Stimulated activated naive CD8-positive, alpha-beta T cell treated with anti-CD3 and anti-CD28 coated beads, Interleukin-15, Interleukin-2, amounts not matched to agents 100 U/mL and 50 U/mL, for 24 hours (primary cell): ENCODE measurements around the gene CCR7.

Experiments used
- ATAC-seq: fragments of 150-1000 bp; cut with Tn5 transposase; one replicate; pipeline ENCODE4 v1.10.0; 2021
- DNase-seq: peaks from one replicate; pipeline ENCODE4 v3.0.0; 2021

The CCR7 gene

GRCh38 chr17:40561871-40562611, 3.2 kb downstream of the CCR7 start:
- DNase-seq (peak; percentile 74), ATAC-seq (peak; percentile 58)

DNA sequence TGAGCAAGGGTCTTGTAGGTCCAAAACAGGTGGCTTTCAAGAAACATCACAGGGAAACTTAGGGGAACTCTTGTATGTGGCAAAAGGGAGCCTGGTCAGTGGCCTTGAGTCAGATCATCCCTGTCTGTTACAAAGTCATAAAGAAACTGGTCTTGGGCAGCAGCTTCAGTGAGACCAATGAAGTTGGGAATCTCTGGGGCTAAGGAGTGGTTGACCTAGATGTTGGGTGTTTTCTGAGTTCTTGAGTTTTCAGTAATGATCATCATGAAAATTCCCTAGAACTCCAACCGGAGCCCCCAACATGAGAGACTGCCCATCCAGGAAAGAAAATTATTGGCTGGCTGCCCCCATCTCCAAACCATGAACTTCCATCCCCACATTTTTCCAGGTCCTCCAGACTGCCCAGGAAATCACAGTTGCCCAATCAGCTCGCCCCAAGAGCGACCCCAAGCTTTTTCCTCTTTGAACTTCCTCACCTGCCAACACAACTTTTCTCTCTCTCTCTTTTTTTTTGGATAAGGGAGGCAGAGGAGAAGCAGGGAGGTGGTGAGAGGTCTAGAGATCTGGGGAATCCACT, 3.9 kb downstream of the CCR7 start:
- ATAC-seq (peak; percentile 1), DNase-seq (no peak)

GRCh38 chr17:40560592-40561293, 4.5 kb downstream of the CCR7 start:
- DNase-seq: peak; percentile 81
- ATAC-seq: peak; percentile 67

- DNase-seq: peak; percentile 90
- no peak for ATAC-seq
Observed at GRCh38 chr17:40559954-40560591, 5.2 kb downstream of the CCR7 start.

GRCh38 chr17:40559564-40559916, 5.7 kb downstream of the CCR7 start:
- ATAC-seq (no peak), DNase-seq (no peak)

- ATAC-seq (no peak), DNase-seq (no peak)
Observed at GRCh38 chr17:40558890-40559563, 6.2 kb downstream of the CCR7 start.

- no peak for ATAC-seq
- no peak for DNase-seq
Observed at GRCh38 chr17:40558300-40558889, 6.9 kb downstream of the CCR7 start.

- ATAC-seq (no peak), DNase-seq (no peak)
Observed at GRCh38 chr17:40557531-40558299, 7.6 kb downstream of the CCR7 start.

- DNase-seq (no peak), ATAC-seq (no peak)
Observed at GRCh38 chr17:40556884-40557414, 8.3 kb downstream of the CCR7 start.

DNA sequence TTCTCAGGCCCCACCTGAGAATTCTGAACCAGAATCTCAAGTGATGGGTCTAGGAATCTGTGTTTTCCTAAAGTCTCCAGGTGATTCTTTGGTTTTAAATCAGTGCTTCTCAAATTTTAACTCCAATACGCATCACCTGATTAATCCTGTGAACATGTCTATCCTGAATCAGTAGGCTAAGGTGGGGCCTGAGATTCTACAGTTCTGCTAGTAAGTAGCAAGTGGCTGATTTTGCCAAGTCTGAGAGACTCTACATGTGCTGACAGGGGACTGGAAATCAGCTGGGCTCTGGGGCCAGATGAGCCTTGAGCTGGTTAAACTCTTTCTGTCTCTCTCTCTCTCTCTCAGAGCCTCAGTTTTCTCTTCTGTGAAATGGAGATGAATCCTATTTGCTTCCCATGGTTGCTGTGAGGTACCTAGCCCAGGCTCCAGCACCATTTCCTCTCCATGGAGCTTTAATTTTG, 9.0 kb downstream of the CCR7 start:
- DNase-seq (no peak), ATAC-seq (no peak)

DNA sequence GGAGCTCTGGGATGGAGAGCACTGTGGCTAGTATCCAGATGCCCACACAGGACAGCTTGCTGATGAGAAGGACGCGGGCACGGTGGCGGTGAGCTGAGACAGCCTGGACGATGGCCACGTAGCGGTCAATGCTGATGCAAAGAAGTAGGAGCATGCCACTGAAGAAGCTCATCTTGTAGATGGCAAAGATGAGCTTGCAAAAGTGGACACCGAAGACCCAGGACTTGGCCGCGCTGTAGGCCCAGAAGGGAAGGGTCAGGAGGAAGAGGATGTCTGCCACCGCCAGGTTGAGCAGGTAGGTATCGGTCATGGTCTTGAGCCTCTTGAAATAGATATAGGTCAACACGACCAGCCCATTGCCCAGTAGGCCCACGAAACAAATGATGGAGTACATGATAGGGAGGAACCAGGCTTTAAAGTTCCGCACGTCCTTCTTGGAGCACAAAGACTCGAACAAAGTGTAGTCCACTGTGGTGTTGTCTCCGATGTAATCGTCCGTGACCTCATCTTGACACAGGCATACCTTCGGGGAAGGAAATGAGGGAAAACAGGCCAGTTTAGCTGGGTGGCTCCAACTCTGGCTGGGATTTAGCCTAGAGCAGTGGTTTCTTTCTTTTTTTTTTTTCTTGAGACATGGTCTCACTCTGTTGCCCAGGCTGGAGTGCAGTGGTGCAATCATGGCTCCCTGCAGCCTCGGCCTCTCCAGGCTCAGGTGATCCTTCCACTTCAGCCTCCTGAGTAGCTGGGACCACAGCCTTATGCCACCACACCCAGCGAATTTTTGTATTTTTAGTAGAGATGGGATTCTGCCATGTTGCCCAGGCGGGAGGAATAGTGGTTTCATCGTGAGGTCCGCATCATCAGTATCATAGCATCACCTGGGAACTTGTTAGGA, 9.7 kb downstream of the CCR7 start:
- ATAC-seq (no peak), DNase-seq (peak; percentile 7)

GRCh38 chr17:40554646-40555295, 10.5 kb downstream of the CCR7 start:
- DNase-seq (peak; percentile 26), ATAC-seq (no peak)

GRCh38 chr17:40553694-40554534, 11.4 kb downstream of the CCR7 start:
- DNase-seq (peak; percentile 37), ATAC-seq (peak; percentile 12)

- peak; percentile 2 for ATAC-seq
- DNase-seq: peak; percentile 15
Observed at GRCh38 chr17:40552806-40553693, 12.2 kb downstream of the CCR7 start.

- DNase-seq: peak; percentile 37
- ATAC-seq: no peak
Observed at GRCh38 chr17:40551879-40552768, 13.1 kb downstream of the CCR7 start.
